Pons (tissue), 1 donor: ENCODE results near the gene CETN2.
A peak's percentile ranks its signal among the peaks of the same experiment; 100 is the strongest.
"Not testable (repeated sequence)": the region's sequence is repeated elsewhere in the genome, so short reads cannot be mapped to it uniquely, and the experiment has no call there.

Source experiments
- DNase-seq: peaks from one replicate; pipeline ENCODE4 v3.0.0-alpha.2; 2016; ENCODE audit warnings: low spot score

CETN2 gene

GRCh38 chrX:152832520-152832919 is 2.0 kb upstream of the CETN2 start:
- DNase-seq, result no peak

GRCh38 chrX:152831391-152831790 is 834 bp upstream of the CETN2 start:
- no peak for DNase-seq

GRCh38 chrX:152824841-152825374 is 5.6 kb downstream of the CETN2 start:
- no peak for DNase-seq

GRCh38 chrX:152823657-152824056 is 6.9 kb downstream of the CETN2 start:
- DNase-seq, result no peak

GRCh38 chrX:152822383-152823086 is 8.0 kb downstream of the CETN2 start:
- DNase-seq, result no peak

- DNase-seq, result no peak
These were observed 9.3 kb downstream of the CETN2 start for GRCh38 chrX:152821145-152821765.

GRCh38 chrX:152819732-152820131 is 10.8 kb downstream of the CETN2 start:
- no peak for DNase-seq

GRCh38 chrX:152819266-152819665 is 11.3 kb downstream of the CETN2 start:
- no peak for DNase-seq

GRCh38 chrX:152818356-152818755 is 12.2 kb downstream of the CETN2 start:
- DNase-seq, result no peak

- peak; percentile 43 for DNase-seq
These were observed 13.3 kb downstream of the CETN2 start for GRCh38 chrX:152817078-152817764.

- no peak for DNase-seq
These were observed 16.5 kb downstream of the CETN2 start for GRCh38 chrX:152814048-152814447.

- no peak for DNase-seq
These were observed 17.4 kb downstream of the CETN2 start for GRCh38 chrX:152813206-152813605.

GRCh38 chrX:152810403-152810802 is 20.2 kb downstream of the CETN2 start:
- no peak for DNase-seq

GRCh38 chrX:152806035-152806434 is 24.5 kb downstream of the CETN2 start:
- DNase-seq, result no peak

- DNase-seq, result no peak
These were observed 31.6 kb downstream of the CETN2 start for GRCh38 chrX:152798945-152799344.

- not testable (repeated sequence) for DNase-seq
These were observed 43.5 kb downstream of the CETN2 start for GRCh38 chrX:152787062-152787461.
